HL-60/S4 treated with phorbol 12-myristate 13-acetate at 8.2 ng/mL for 4 days and 3 days (cell line): ENCODE results near the gene EPHB2.

Experiments
- in situ Hi-C: fragments of 300-500 bp; cut with MboI; formaldehyde crosslinking; loops from 2 replicates; pipeline ENCODE4 v1.15.0; 2022; ENCODE audit warnings: low sequenced_read_pairs

The EPHB2 gene

GRCh38 chr1:22717037-22717760, 6.6 kb downstream of the EPHB2 start:
- in situ Hi-C loops, result no loop called here

- in situ Hi-C loops, result no loop called here
Measured at GRCh38 chr1:22721122-22721873, 10.7 kb downstream of the EPHB2 start.

- in situ Hi-C loops, result no loop called here
Measured at GRCh38 chr1:22722901-22723550, 12.4 kb downstream of the EPHB2 start.

GRCh38 chr1:22727873-22728272, 17.2 kb downstream of the EPHB2 start:
- in situ Hi-C loops, result no loop called here

- in situ Hi-C loops, result no loop called here
Measured at GRCh38 chr1:22728751-22729399, 18.2 kb downstream of the EPHB2 start.

GRCh38 chr1:22729400-22729773, 18.7 kb downstream of the EPHB2 start:
- in situ Hi-C loops, result no loop called here

- in situ Hi-C loops, result no loop called here
Measured at GRCh38 chr1:22729912-22730311, 19.3 kb downstream of the EPHB2 start.

GRCh38 chr1:22731924-22732720, 21.5 kb downstream of the EPHB2 start:
- in situ Hi-C loops, result no loop called here

GRCh38 chr1:22733643-22734042, 23.0 kb downstream of the EPHB2 start:
- in situ Hi-C loops, result no loop called here

- in situ Hi-C loops, result no loop called here
Measured at GRCh38 chr1:22736501-22737080, 26.0 kb downstream of the EPHB2 start.

- in situ Hi-C loops, result no loop called here
Measured at GRCh38 chr1:22737374-22738068, 26.9 kb downstream of the EPHB2 start.

- in situ Hi-C loops, result no loop called here
Measured at GRCh38 chr1:22738069-22738435, 27.4 kb downstream of the EPHB2 start.

- in situ Hi-C loops, result no loop called here
Measured at GRCh38 chr1:22738522-22738921, 27.9 kb downstream of the EPHB2 start.

- in situ Hi-C loops, result no loop called here
Measured at GRCh38 chr1:22739648-22740385, 29.2 kb downstream of the EPHB2 start.

GRCh38 chr1:22741118-22741517, 30.5 kb downstream of the EPHB2 start:
- in situ Hi-C loops, result no loop called here

- in situ Hi-C loops, result no loop called here
Measured at GRCh38 chr1:22745669-22746585, 35.3 kb downstream of the EPHB2 start.

GRCh38 chr1:22747021-22747734, 36.5 kb downstream of the EPHB2 start:
- in situ Hi-C loops, result no loop called here

GRCh38 chr1:22747735-22748073, 37.1 kb downstream of the EPHB2 start:
- in situ Hi-C loops, result no loop called here
